SU-DHL-6 (cell line): ENCODE results near the gene SIAE.
A peak's percentile ranks its signal among the peaks of the same experiment; 100 is the strongest.

Experiments used
- H2AFZ ChIP-seq: fragments of 200-600 bp; sonication (generic); 2 replicates; pipeline ENCODE4 v1.6.1; 2014; ENCODE audit warnings: low read depth, mild to moderate bottlenecking, moderate library complexity, mixed read lengths, antibody characterized with exemption, low read length; ENCODE audit not compliant: severe bottlenecking
- H3F3A ChIP-seq: fragments of 200-600 bp; shearing (Covaris generic); 2 replicates; pipeline ENCODE4 v1.6.0; 2016; ENCODE audit warnings: antibody characterized with exemption, mild to moderate bottlenecking; ENCODE audit not compliant: insufficient read depth
- H3K27ac ChIP-seq: fragments of 200-600 bp; sonication (generic); 2 replicates; pipeline ENCODE4 v1.5.1; 2016; ENCODE audit warnings: low read depth, mild to moderate bottlenecking, low read length, moderate library complexity, mixed read lengths
- H3K27me3 ChIP-seq: fragments of 200-600 bp; sonication (generic), shearing (Covaris generic); 2 replicates; pipeline ENCODE4 v1.6.0; 2014; ENCODE audit warnings: mild to moderate bottlenecking, low read length
- H3K36me3 ChIP-seq: fragments of 200-600 bp; sonication (generic); 2 replicates; pipeline ENCODE4 v1.6.1; 2014; ENCODE audit warnings: mild to moderate bottlenecking, low read length, mixed read lengths
- H3K4me2 ChIP-seq: fragments of 300-600, 200-600 bp; shearing (Covaris generic), sonication (generic); 2 replicates; pipeline ENCODE4 v1.6.0; 2014; ENCODE audit warnings: low read length, low read depth, mild to moderate bottlenecking; ENCODE audit not compliant: poor library complexity, severe bottlenecking
- H3K4me3 ChIP-seq: fragments of 200-600 bp; sonication (generic); 2 replicates; pipeline ENCODE4 v1.5.1; 2014; ENCODE audit warnings: antibody characterized with exemption, low read length, mild to moderate bottlenecking, mixed read lengths; ENCODE audit not compliant: insufficient read depth, poor library complexity, severe bottlenecking
- H3K79me2 ChIP-seq: fragments of 200-600 bp; sonication (generic); 2 replicates; pipeline ENCODE4 v1.6.1; 2014; ENCODE audit warnings: mild to moderate bottlenecking, low read length, moderate library complexity; ENCODE audit not compliant: insufficient read depth
- H3K9ac ChIP-seq: fragments of 200-600 bp; sonication (generic); 2 replicates; pipeline ENCODE4 v1.7.0; 2014; ENCODE audit warnings: mild to moderate bottlenecking, low read length
- H3K9me2 ChIP-seq: fragments of 200-600 bp; sonication (generic); replicated peaks from 2 replicates; pipeline ENCODE4 v1.6.1; 2014; ENCODE audit warnings: low read length; ENCODE audit not compliant: insufficient read depth
- H3K9me3 ChIP-seq: fragments of 200-600 bp; sonication (generic); 2 replicates; pipeline ENCODE4 v1.6.1; 2014; ENCODE audit warnings: low read length, mixed read lengths; ENCODE audit not compliant: insufficient read depth
- H4K20me1 ChIP-seq: fragments of 200-600 bp; sonication (generic); 2 replicates; pipeline ENCODE4 v1.6.1; 2014; ENCODE audit warnings: low read depth, mild to moderate bottlenecking, antibody characterized with exemption, low read length, moderate library complexity, mixed read lengths
- CTCF ChIP-seq: fragments of 200-600 bp; sonication (generic); IDR thresholded peaks from one replicate; pipeline ENCODE4 v1.5.1; 2017; ENCODE audit warnings: antibody characterized with exemption, mild to moderate bottlenecking, low read length, moderate library complexity; ENCODE audit not compliant: insufficient read depth, poor library complexity, severe bottlenecking
- EZH2phosphoT487 ChIP-seq: fragments of 200-600 bp; sonication (generic), shearing (Covaris generic); conservative IDR thresholded peaks from 2 replicates; pipeline ENCODE4 v1.6.1; 2018; ENCODE audit warnings: mild to moderate bottlenecking, antibody characterized with exemption, low read length, moderate library complexity, mixed read lengths

SIAE gene

GRCh38 chr11:124646148-124646547 is 27.4 kb downstream of the SIAE start:
- Histone ChIP-seq H3K36me3 (no peaks in the 10 kb centered on the region), H3K27ac (no peak overlapping the region), H3F3A (no peaks in the 10 kb centered on the region), H3K79me2 (no peaks in the 10 kb centered on the region), H2AFZ (no peak overlapping the region), H3K9me2 (no peaks in the 10 kb centered on the region), H4K20me1 (no peaks in the 10 kb centered on the region), H3K27me3 (no peaks in the 10 kb centered on the region), H3K9me3 (no peaks in the 10 kb centered on the region), H3K4me3 (no peak overlapping the region), H3K4me2 (no peak overlapping the region), H3K9ac (no peak overlapping the region)
- TF ChIP-seq EZH2phosphoT487 (no peak), CTCF (no peak)

GRCh38 chr11:124644426-124645280 is 28.9 kb downstream of the SIAE start:
- H3K4me2 ChIP-seq: no peak overlapping the region
- no peak overlapping the region for H3K4me3 ChIP-seq
- TF ChIP-seq CTCF: peak; percentile 65
- TF ChIP-seq EZH2phosphoT487: no peak
- H3K36me3 ChIP-seq: no peaks in the 10 kb centered on the region
- H3K9ac ChIP-seq: no peak overlapping the region
- no peaks in the 10 kb centered on the region for H3K79me2 ChIP-seq
- H2AFZ ChIP-seq: no peak overlapping the region
- no peaks in the 10 kb centered on the region for H4K20me1 ChIP-seq
- no peaks in the 10 kb centered on the region for H3K9me2 ChIP-seq
- no peaks in the 10 kb centered on the region for H3K27me3 ChIP-seq
- no peaks in the 10 kb centered on the region for H3K9me3 ChIP-seq
- no peak overlapping the region for H3K27ac ChIP-seq
- H3F3A ChIP-seq: no peaks in the 10 kb centered on the region

- no peaks in the 10 kb centered on the region for H3K27me3 ChIP-seq
- no peaks in the 10 kb centered on the region for H3F3A ChIP-seq
- no peaks in the 10 kb centered on the region for H3K9me2 ChIP-seq
- no peak overlapping the region for H2AFZ ChIP-seq
- no peak overlapping the region for H3K9ac ChIP-seq
- H3K4me3 ChIP-seq: no peak overlapping the region
- no peaks in the 10 kb centered on the region for H3K9me3 ChIP-seq
- no peaks in the 10 kb centered on the region for H4K20me1 ChIP-seq
- no peaks in the 10 kb centered on the region for H3K36me3 ChIP-seq
- TF ChIP-seq EZH2phosphoT487: no peak
- TF ChIP-seq CTCF: no peak
- H3K79me2 ChIP-seq: no peaks in the 10 kb centered on the region
- H3K27ac ChIP-seq: no peak overlapping the region
- H3K4me2 ChIP-seq: no peak overlapping the region
Observed at GRCh38 chr11:124643605-124644425, 29.7 kb downstream of the SIAE start.
